Mesendoderm (in vitro differentiated cells): ENCODE data around the gene CAMKMT.

Source experiments
- DNase-seq: peaks from one replicate; pipeline ENCODE4 v3.0.0; 2013
- H2AK5ac ChIP-seq: 2 replicates; pipeline ENCODE4 v1.6.1; 2013; ENCODE audit warnings: low read length, inconsistent platforms
- H2BK120ac ChIP-seq: 2 replicates; pipeline ENCODE4 v1.6.1; 2013; ENCODE audit warnings: low read depth, mild to moderate bottlenecking, low read length, moderate library complexity, mixed read lengths
- H2BK15ac ChIP-seq: replicated peaks from 2 replicates; pipeline ENCODE4 v1.6.1; 2013; ENCODE audit warnings: low read depth, mild to moderate bottlenecking, moderate library complexity
- H2BK5ac ChIP-seq: 2 replicates; pipeline ENCODE4 v1.6.1; 2013; ENCODE audit warnings: low read length, inconsistent platforms
- H3K18ac ChIP-seq: 2 replicates; pipeline ENCODE4 v1.6.1; 2013; ENCODE audit warnings: mild to moderate bottlenecking, low read length, mixed read lengths
- H3K23ac ChIP-seq: one replicate; pipeline ENCODE4 v1.6.1; 2013; ENCODE audit warnings: low read length
- H3K27ac ChIP-seq: 2 replicates; pipeline ENCODE4 v1.5.1; 2013; ENCODE audit warnings: low read depth, mild to moderate bottlenecking, inconsistent platforms, low read length, moderate library complexity
- H3K27me3 ChIP-seq: 2 replicates; pipeline ENCODE4 v1.6.1; 2013; ENCODE audit warnings: low read length, control low read depth, mild to moderate bottlenecking, inconsistent platforms; ENCODE audit not compliant: insufficient read depth, poor library complexity
- H3K36me3 ChIP-seq: 2 replicates; pipeline ENCODE4 v1.6.1; 2013; ENCODE audit warnings: low read length, inconsistent platforms; ENCODE audit not compliant: control insufficient read depth, insufficient read depth
- H3K4ac ChIP-seq: one replicate; pipeline ENCODE4 v1.6.1; 2013; ENCODE audit warnings: low read depth, mild to moderate bottlenecking, low read length, moderate library complexity
- H3K4me1 ChIP-seq: 2 replicates; pipeline ENCODE4 v1.6.1; 2013; ENCODE audit warnings: low read depth, low read length, inconsistent platforms; ENCODE audit not compliant: control insufficient read depth
- H3K4me2 ChIP-seq: 2 replicates; pipeline ENCODE4 v1.6.1; 2013; ENCODE audit warnings: low read length
- H3K4me3 ChIP-seq: 2 replicates; pipeline ENCODE4 v1.5.1; 2013; ENCODE audit warnings: mild to moderate bottlenecking, low read length
- H3K56ac ChIP-seq: one replicate; pipeline ENCODE4 v1.6.1; 2013; ENCODE audit warnings: low read length
- H3K79me1 ChIP-seq: 2 replicates; pipeline ENCODE4 v1.6.1; 2013; ENCODE audit warnings: low read length, inconsistent platforms
- H3K79me2 ChIP-seq: 2 replicates; pipeline ENCODE4 v1.6.1; 2013; ENCODE audit warnings: mild to moderate bottlenecking, low read length; ENCODE audit not compliant: control insufficient read depth, insufficient read depth
- H3K9ac ChIP-seq: 2 replicates; pipeline ENCODE4 v1.6.1; 2013; ENCODE audit warnings: low read length, inconsistent platforms
- H4K5ac ChIP-seq: one replicate; pipeline ENCODE4 v1.6.1; 2013; ENCODE audit warnings: low read length
- H4K8ac ChIP-seq: one replicate; pipeline ENCODE4 v1.6.1; 2013; ENCODE audit warnings: low read depth, mild to moderate bottlenecking, control low read depth, low read length, moderate library complexity
- WGBS: extraction: QIAGEN DNeasy Blood & Tissue Kit; methylation state at CpG from one replicate; pipeline ENCODE4 v1.1.7; 2013; ENCODE audit warnings: low lambda C conversion rate, missing lambda C conversion rate; ENCODE audit not compliant: insufficient coverage; ENCODE audit errors: extremely low coverage; 5-methylcytosine and 5-hydroxymethylcytosine counted together

CAMKMT gene

GRCh38 chr2:44430342-44430741 is 68.6 kb downstream of the CAMKMT start:
- Histone ChIP-seq H3K23ac (no peak overlapping the region), H3K4me2 (no peak overlapping the region), H3K27me3 (no peaks in the 10 kb centered on the region), H4K5ac (no peak overlapping the region), H3K18ac (no peak overlapping the region), H2BK120ac (no peak overlapping the region), H3K79me2 (no peaks in the 10 kb centered on the region), H2BK15ac (no peak overlapping the region), H3K9ac (no peak overlapping the region), H3K27ac (no peak overlapping the region), H3K4me3 (no peak overlapping the region), H3K56ac (no peak overlapping the region), H3K4ac (no peak overlapping the region), H4K8ac (no peak overlapping the region), H3K79me1 (no peaks in the 10 kb centered on the region), H3K36me3 (no peaks in the 10 kb centered on the region), H2BK5ac (no peak overlapping the region), H3K4me1 (peaks cover 5% of the 10 kb centered on the region), H2AK5ac (no peak overlapping the region)
- DNase-seq: peak; percentile 70
- no CpG with 5 or more reads among the region's 1 CpG for WGBS

- Histone ChIP-seq H3K23ac (peak overlapping the region; percentile 26), H4K5ac (no peak overlapping the region), H4K8ac (no peak overlapping the region), H3K27me3 (no peaks in the 10 kb centered on the region), H3K56ac (peak overlapping the region; percentile 11), H3K4me3 (no peak overlapping the region), H2BK5ac (no peak overlapping the region), H2BK15ac (no peak overlapping the region), H2BK120ac (no peak overlapping the region), H3K4me1 (peaks cover 5% of the 10 kb centered on the region), H3K4ac (no peak overlapping the region), H3K27ac (no peak overlapping the region), H3K79me1 (no peaks in the 10 kb centered on the region), H3K79me2 (no peaks in the 10 kb centered on the region), H3K9ac (no peak overlapping the region), H3K36me3 (no peaks in the 10 kb centered on the region), H3K4me2 (no peak overlapping the region), H3K18ac (no peak overlapping the region), H2AK5ac (no peak overlapping the region)
- no CpG with 5 or more reads among the region's 4 CpGs for WGBS
- peak; percentile 82 for DNase-seq
Measured at GRCh38 chr2:44433895-44434294, 72.1 kb downstream of the CAMKMT start.

- Histone ChIP-seq H3K27me3 (no peaks in the 10 kb centered on the region), H3K4me3 (no peak overlapping the region), H3K4me1 (no peaks in the 10 kb centered on the region), H3K79me1 (no peaks in the 10 kb centered on the region), H3K4ac (no peak overlapping the region), H3K36me3 (no peaks in the 10 kb centered on the region), H2AK5ac (no peak overlapping the region), H2BK5ac (no peak overlapping the region), H3K27ac (no peak overlapping the region), H3K79me2 (no peaks in the 10 kb centered on the region), H3K56ac (no peak overlapping the region), H3K23ac (no peak overlapping the region), H2BK120ac (no peak overlapping the region), H3K18ac (no peak overlapping the region), H3K4me2 (no peak overlapping the region), H4K8ac (no peak overlapping the region), H4K5ac (no peak overlapping the region), H2BK15ac (no peak overlapping the region), H3K9ac (no peak overlapping the region)
- WGBS: no CpG with 5 or more reads among the region's 4 CpGs
- DNase-seq: no peak
Measured at GRCh38 chr2:44441200-44441599, 79.5 kb downstream of the CAMKMT start.

GRCh38 chr2:44442019-44442418 is 80.3 kb downstream of the CAMKMT start:
- H3K79me2 ChIP-seq: no peaks in the 10 kb centered on the region
- no peak overlapping the region for H3K23ac ChIP-seq
- H3K18ac ChIP-seq: no peak overlapping the region
- H3K36me3 ChIP-seq: no peaks in the 10 kb centered on the region
- no peak overlapping the region for H2BK5ac ChIP-seq
- no peak overlapping the region for H4K5ac ChIP-seq
- no peaks in the 10 kb centered on the region for H3K27me3 ChIP-seq
- no peak overlapping the region for H3K9ac ChIP-seq
- H2AK5ac ChIP-seq: no peak overlapping the region
- H4K8ac ChIP-seq: no peak overlapping the region
- H2BK15ac ChIP-seq: no peak overlapping the region
- no peak overlapping the region for H3K4ac ChIP-seq
- no peaks in the 10 kb centered on the region for H3K79me1 ChIP-seq
- DNase-seq: no peak
- H2BK120ac ChIP-seq: no peak overlapping the region
- no peak overlapping the region for H3K56ac ChIP-seq
- no peaks in the 10 kb centered on the region for H3K4me1 ChIP-seq
- H3K4me2 ChIP-seq: no peak overlapping the region
- WGBS: no CpG with 5 or more reads among the region's 1 CpG
- H3K4me3 ChIP-seq: no peak overlapping the region
- no peak overlapping the region for H3K27ac ChIP-seq

GRCh38 chr2:44443517-44443916 is 81.8 kb downstream of the CAMKMT start:
- Histone ChIP-seq H2AK5ac (no peak overlapping the region), H2BK5ac (no peak overlapping the region), H3K4me1 (no peaks in the 10 kb centered on the region), H3K79me2 (no peaks in the 10 kb centered on the region), H3K79me1 (no peaks in the 10 kb centered on the region), H2BK120ac (no peak overlapping the region), H2BK15ac (no peak overlapping the region), H3K36me3 (no peaks in the 10 kb centered on the region), H3K23ac (no peak overlapping the region), H3K27me3 (no peaks in the 10 kb centered on the region), H4K8ac (no peak overlapping the region), H3K4me3 (no peak overlapping the region), H3K4me2 (no peak overlapping the region), H3K56ac (no peak overlapping the region), H3K9ac (no peak overlapping the region), H3K27ac (no peak overlapping the region), H4K5ac (no peak overlapping the region), H3K18ac (no peak overlapping the region), H3K4ac (no peak overlapping the region)
- DNase-seq: no peak
- no CpG with 5 or more reads among the region's 2 CpGs for WGBS

- Histone ChIP-seq H3K36me3 (no peaks in the 10 kb centered on the region), H2BK15ac (no peak overlapping the region), H3K4ac (no peak overlapping the region), H3K18ac (no peak overlapping the region), H3K79me2 (no peaks in the 10 kb centered on the region), H3K56ac (no peak overlapping the region), H2AK5ac (no peak overlapping the region), H3K4me3 (no peak overlapping the region), H3K23ac (no peak overlapping the region), H3K27me3 (no peaks in the 10 kb centered on the region), H3K4me1 (no peaks in the 10 kb centered on the region), H4K8ac (no peak overlapping the region), H3K4me2 (no peak overlapping the region), H3K9ac (no peak overlapping the region), H2BK120ac (no peak overlapping the region), H4K5ac (no peak overlapping the region), H3K27ac (no peak overlapping the region), H3K79me1 (no peaks in the 10 kb centered on the region), H2BK5ac (no peak overlapping the region)
- DNase-seq: no peak
- no CpG with 5 or more reads among the region's 2 CpGs for WGBS
Measured at GRCh38 chr2:44444881-44445280, 83.1 kb downstream of the CAMKMT start.
